Measurements from ENCODE around the gene CACNA2D2.

- TF ChIP-seq CTCF (conservative IDR thresholded peaks at IDR 0.05 in 1 of 2, IDR thresholded peaks at IDR 0.05 in 1 of 2; ENCODE audit: low read depth in 1 of 2, low read length in 2 of 2): no peak
- no peak for TF ChIP-seq EZH2 (IDR thresholded peaks at IDR 0.05; ENCODE audit: low read length, missing control alignments)
Measured at GRCh38 chr3:50373146-50374051, 130.0 kb downstream of the CACNA2D2 start.

All from fibroblast of lung (primary cell).